HEK293 (cell line): Measurements from ENCODE around the gene MPG.

ENCODE experiments used
- GLI4 ChIP-seq: fragments of 450-650 bp; formaldehyde crosslinking; IDR thresholded peaks from 2 replicates; pipeline ENCODE4 v1.5.1; 2016; ENCODE audit warnings: missing biosample characterization, missing genetic modification characterization
- GLIS2 ChIP-seq: fragments of 450-650 bp; formaldehyde crosslinking; IDR thresholded peaks from 2 replicates; pipeline ENCODE4 v1.5.1; 2016; ENCODE audit warnings: missing biosample characterization, missing genetic modification characterization
- HOXA7 ChIP-seq: sonication (generic); formaldehyde crosslinking; IDR thresholded peaks from 2 replicates; pipeline ENCODE4 v1.8.1; 2022; ENCODE audit warnings: missing genetic modification reagents, borderline replicate concordance
- OVOL3 ChIP-seq: fragments of 450-650 bp; formaldehyde crosslinking; IDR thresholded peaks from 2 replicates; pipeline ENCODE4 v1.5.1; 2016; ENCODE audit warnings: missing biosample characterization, missing genetic modification characterization
- REPIN1 ChIP-seq: fragments of 450-650 bp; formaldehyde crosslinking; IDR thresholded peaks from 2 replicates; pipeline ENCODE4 v1.5.1; 2017; ENCODE audit warnings: missing biosample characterization, missing genetic modification characterization, low read depth
- SP3 ChIP-seq: fragments of 450-650 bp; formaldehyde crosslinking; IDR thresholded peaks from 2 replicates; pipeline ENCODE4 v1.5.1; 2016; ENCODE audit warnings: missing biosample characterization, missing genetic modification characterization
- SP7 ChIP-seq: fragments of 450-650 bp; formaldehyde crosslinking; IDR thresholded peaks from 2 replicates; pipeline ENCODE4 v1.5.1; 2016; ENCODE audit warnings: missing biosample characterization, missing genetic modification characterization
- TCF7L2 ChIP-seq: IDR thresholded peaks from 2 replicates; pipeline ENCODE4 v1.6.1; 2011; ENCODE audit warnings: low read depth, mild to moderate bottlenecking, inconsistent platforms, low read length, moderate library complexity, borderline replicate concordance
- WT1 ChIP-seq: fragments of 450-650 bp; formaldehyde crosslinking; IDR thresholded peaks from 2 replicates; pipeline ENCODE4 v1.5.1; 2016; ENCODE audit warnings: missing biosample characterization, missing genetic modification characterization
- ZNF138 ChIP-seq: fragments of 450-650 bp; formaldehyde crosslinking; IDR thresholded peaks from 2 replicates; pipeline ENCODE4 v1.5.1; 2016; ENCODE audit warnings: missing biosample characterization, missing genetic modification characterization, borderline replicate concordance
- ZNF16 ChIP-seq: fragments of 450-650 bp; formaldehyde crosslinking; IDR thresholded peaks from 2 replicates; pipeline ENCODE4 v1.5.1; 2016; ENCODE audit warnings: low read depth, missing biosample characterization, missing genetic modification characterization
- ZNF274 ChIP-seq, 2 experiments: fragments of 200-500 bp in 1 of 2; fragments of 450-650 bp in 1 of 2; sonication (Bioruptor generic) in 1 of 2; formaldehyde crosslinking in 1 of 2; IDR thresholded peaks; 2 replicates each; pipeline versions ENCODE4 v1.5.1 to v1.6.1; 2014 to 2016; ENCODE audit warnings: borderline replicate concordance in 1 of 2, inconsistent platforms in 1 of 2, low read length in 1 of 2, missing biosample characterization in 1 of 2, missing genetic modification characterization in 1 of 2
- ZNF37A ChIP-seq: fragments of 450-650 bp; IDR thresholded peaks from 2 replicates; pipeline ENCODE4 v1.5.1; 2018; ENCODE audit warnings: missing biosample characterization, missing genetic modification characterization
- ZNF426 ChIP-seq: fragments of 450-650 bp; formaldehyde crosslinking; IDR thresholded peaks from 2 replicates; pipeline ENCODE4 v1.5.1; 2017; ENCODE audit warnings: missing biosample characterization, missing genetic modification characterization, mild to moderate bottlenecking, inconsistent platforms, moderate library complexity
- ZNF514 ChIP-seq: fragments of 450-650 bp; formaldehyde crosslinking; IDR thresholded peaks from 2 replicates; pipeline ENCODE4 v1.5.1; 2016; ENCODE audit warnings: missing biosample characterization, missing genetic modification characterization
- ZNF610 ChIP-seq: fragments of 450-650 bp; formaldehyde crosslinking; IDR thresholded peaks from 2 replicates; pipeline ENCODE4 v1.5.1; 2016; ENCODE audit warnings: missing biosample characterization, missing genetic modification characterization, borderline replicate concordance
- ZNF768 ChIP-seq: fragments of 450-650 bp; formaldehyde crosslinking; IDR thresholded peaks from 2 replicates; pipeline ENCODE4 v1.5.1; 2018; ENCODE audit warnings: missing biosample characterization, mild to moderate bottlenecking, missing genetic modification characterization
- TF ChIP-seq, protein P1 (sequence below): fragments of 450-650 bp; formaldehyde crosslinking; IDR thresholded peaks from 2 replicates; pipeline ENCODE4 v1.5.1; 2016; ENCODE audit warnings: missing biosample characterization, missing genetic modification characterization, borderline replicate concordance
- TF ChIP-seq, protein P2 (sequence below): fragments of 450-650 bp; formaldehyde crosslinking; IDR thresholded peaks from 2 replicates; pipeline ENCODE4 v1.5.1; 2016; ENCODE audit warnings: missing biosample characterization, missing genetic modification characterization
- TF ChIP-seq, protein P3 (sequence below): fragments of 450-650 bp; formaldehyde crosslinking; IDR thresholded peaks from 2 replicates; pipeline ENCODE4 v1.5.1; 2016; ENCODE audit warnings: missing biosample characterization, missing genetic modification characterization
- TF ChIP-seq, protein P4 (sequence below): fragments of 450-650 bp; formaldehyde crosslinking; conservative IDR thresholded peaks from 2 replicates; pipeline ENCODE4 v1.5.1; 2016; ENCODE audit warnings: low read depth, missing biosample characterization, missing genetic modification characterization

The MPG gene

DNA sequence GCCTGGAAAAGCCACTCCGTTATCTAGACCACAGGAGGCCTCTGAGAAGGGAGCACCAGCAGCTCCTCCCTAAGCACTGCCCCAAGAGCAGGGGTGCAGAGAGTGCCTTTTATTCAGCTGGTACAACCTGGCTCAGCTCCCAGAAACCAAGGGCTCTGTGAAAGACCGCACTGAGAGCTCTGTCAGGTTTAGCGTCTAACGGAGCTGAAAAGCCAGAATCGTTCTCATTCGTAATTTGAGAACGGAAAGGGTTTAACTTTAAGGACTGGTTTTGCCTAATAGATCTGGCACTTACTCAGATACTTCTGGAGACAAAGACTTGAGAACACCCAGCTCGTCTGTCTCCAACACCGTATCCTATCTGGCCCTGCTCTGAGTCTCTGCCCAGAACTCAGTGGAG, 13.5 kb downstream of the MPG start (continued):
- no peak for TF ChIP-seq ZNF37A (tag by site-specific recombination)
- TF ChIP-seq OVOL3 (tag by site-specific recombination): no peak
- TF ChIP-seq GLI4 (tag by site-specific recombination): no peak
- TF ChIP-seq HOXA7 (CRISPR knock-in tag): no peak
- no peak for TF ChIP-seq ZNF138
- peak; percentile 56; the same call in 1 of the 2 replicates for TF ChIP-seq SP7 (tag by site-specific recombination)
- TF ChIP-seq ZNF514 (tag by site-specific recombination): no peak
- TF ChIP-seq, protein P1, sequence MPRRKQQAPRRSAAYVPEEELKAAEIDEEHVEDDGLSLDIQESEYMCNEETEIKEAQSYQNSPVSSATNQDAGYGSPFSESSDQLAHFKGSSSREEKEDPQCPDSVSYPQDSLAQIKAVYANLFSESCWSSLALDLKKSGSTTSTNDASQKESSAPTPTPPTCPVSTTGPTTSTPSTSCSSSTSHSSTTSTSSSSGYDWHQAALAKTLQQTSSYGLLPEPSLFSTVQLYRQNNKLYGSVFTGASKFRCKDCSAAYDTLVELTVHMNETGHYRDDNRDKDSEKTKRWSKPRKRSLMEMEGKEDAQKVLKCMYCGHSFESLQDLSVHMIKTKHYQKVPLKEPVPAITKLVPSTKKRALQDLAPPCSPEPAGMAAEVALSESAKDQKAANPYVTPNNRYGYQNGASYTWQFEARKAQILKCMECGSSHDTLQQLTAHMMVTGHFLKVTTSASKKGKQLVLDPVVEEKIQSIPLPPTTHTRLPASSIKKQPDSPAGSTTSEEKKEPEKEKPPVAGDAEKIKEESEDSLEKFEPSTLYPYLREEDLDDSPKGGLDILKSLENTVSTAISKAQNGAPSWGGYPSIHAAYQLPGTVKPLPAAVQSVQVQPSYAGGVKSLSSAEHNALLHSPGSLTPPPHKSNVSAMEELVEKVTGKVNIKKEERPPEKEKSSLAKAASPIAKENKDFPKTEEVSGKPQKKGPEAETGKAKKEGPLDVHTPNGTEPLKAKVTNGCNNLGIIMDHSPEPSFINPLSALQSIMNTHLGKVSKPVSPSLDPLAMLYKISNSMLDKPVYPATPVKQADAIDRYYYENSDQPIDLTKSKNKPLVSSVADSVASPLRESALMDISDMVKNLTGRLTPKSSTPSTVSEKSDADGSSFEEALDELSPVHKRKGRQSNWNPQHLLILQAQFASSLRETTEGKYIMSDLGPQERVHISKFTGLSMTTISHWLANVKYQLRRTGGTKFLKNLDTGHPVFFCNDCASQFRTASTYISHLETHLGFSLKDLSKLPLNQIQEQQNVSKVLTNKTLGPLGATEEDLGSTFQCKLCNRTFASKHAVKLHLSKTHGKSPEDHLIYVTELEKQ (tag by site-specific recombination): no peak
- no peak for TF ChIP-seq ZNF274 (IDR thresholded peaks at IDR 0.05; ENCODE audit: low read length)
- no peak for TF ChIP-seq ZNF274 (tag by site-specific recombination; IDR thresholded peaks at IDR 0.05; ENCODE audit: borderline replicate concordance)
- no peak for TF ChIP-seq ZNF16 (tag by site-specific recombination)
- TF ChIP-seq, protein P2, sequence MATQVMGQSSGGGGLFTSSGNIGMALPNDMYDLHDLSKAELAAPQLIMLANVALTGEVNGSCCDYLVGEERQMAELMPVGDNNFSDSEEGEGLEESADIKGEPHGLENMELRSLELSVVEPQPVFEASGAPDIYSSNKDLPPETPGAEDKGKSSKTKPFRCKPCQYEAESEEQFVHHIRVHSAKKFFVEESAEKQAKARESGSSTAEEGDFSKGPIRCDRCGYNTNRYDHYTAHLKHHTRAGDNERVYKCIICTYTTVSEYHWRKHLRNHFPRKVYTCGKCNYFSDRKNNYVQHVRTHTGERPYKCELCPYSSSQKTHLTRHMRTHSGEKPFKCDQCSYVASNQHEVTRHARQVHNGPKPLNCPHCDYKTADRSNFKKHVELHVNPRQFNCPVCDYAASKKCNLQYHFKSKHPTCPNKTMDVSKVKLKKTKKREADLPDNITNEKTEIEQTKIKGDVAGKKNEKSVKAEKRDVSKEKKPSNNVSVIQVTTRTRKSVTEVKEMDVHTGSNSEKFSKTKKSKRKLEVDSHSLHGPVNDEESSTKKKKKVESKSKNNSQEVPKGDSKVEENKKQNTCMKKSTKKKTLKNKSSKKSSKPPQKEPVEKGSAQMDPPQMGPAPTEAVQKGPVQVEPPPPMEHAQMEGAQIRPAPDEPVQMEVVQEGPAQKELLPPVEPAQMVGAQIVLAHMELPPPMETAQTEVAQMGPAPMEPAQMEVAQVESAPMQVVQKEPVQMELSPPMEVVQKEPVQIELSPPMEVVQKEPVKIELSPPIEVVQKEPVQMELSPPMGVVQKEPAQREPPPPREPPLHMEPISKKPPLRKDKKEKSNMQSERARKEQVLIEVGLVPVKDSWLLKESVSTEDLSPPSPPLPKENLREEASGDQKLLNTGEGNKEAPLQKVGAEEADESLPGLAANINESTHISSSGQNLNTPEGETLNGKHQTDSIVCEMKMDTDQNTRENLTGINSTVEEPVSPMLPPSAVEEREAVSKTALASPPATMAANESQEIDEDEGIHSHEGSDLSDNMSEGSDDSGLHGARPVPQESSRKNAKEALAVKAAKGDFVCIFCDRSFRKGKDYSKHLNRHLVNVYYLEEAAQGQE: no peak
- TF ChIP-seq, protein P3, sequence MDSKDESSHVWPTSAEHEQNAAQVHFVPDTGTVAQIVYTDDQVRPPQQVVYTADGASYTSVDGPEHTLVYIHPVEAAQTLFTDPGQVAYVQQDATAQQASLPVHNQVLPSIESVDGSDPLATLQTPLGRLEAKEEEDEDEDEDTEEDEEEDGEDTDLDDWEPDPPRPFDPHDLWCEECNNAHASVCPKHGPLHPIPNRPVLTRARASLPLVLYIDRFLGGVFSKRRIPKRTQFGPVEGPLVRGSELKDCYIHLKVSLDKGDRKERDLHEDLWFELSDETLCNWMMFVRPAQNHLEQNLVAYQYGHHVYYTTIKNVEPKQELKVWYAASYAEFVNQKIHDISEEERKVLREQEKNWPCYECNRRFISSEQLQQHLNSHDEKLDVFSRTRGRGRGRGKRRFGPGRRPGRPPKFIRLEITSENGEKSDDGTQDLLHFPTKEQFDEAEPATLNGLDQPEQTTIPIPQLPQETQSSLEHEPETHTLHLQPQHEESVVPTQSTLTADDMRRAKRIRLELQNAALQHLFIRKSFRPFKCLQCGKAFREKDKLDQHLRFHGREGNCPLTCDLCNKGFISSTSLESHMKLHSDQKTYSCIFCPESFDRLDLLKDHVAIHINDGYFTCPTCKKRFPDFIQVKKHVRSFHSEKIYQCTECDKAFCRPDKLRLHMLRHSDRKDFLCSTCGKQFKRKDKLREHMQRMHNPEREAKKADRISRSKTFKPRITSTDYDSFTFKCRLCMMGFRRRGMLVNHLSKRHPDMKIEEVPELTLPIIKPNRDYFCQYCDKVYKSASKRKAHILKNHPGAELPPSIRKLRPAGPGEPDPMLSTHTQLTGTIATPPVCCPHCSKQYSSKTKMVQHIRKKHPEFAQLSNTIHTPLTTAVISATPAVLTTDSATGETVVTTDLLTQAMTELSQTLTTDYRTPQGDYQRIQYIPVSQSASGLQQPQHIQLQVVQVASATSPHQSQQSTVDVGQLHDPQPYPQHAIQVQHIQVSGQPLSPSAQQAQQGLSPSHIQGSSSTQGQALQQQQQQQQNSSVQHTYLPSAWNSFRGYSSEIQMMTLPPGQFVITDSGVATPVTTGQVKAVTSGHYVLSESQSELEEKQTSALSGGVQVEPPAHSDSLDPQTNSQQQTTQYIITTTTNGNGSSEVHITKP (tag by site-specific recombination): peak; percentile 57; the same call in 1 of the 2 replicates
- TF ChIP-seq ZNF610 (tag by site-specific recombination): no peak
- peak; percentile 27; the same call in 1 of the 2 replicates for TF ChIP-seq WT1 (tag by site-specific recombination)
- TF ChIP-seq ZNF426: no peak
- TF ChIP-seq, protein P4, sequence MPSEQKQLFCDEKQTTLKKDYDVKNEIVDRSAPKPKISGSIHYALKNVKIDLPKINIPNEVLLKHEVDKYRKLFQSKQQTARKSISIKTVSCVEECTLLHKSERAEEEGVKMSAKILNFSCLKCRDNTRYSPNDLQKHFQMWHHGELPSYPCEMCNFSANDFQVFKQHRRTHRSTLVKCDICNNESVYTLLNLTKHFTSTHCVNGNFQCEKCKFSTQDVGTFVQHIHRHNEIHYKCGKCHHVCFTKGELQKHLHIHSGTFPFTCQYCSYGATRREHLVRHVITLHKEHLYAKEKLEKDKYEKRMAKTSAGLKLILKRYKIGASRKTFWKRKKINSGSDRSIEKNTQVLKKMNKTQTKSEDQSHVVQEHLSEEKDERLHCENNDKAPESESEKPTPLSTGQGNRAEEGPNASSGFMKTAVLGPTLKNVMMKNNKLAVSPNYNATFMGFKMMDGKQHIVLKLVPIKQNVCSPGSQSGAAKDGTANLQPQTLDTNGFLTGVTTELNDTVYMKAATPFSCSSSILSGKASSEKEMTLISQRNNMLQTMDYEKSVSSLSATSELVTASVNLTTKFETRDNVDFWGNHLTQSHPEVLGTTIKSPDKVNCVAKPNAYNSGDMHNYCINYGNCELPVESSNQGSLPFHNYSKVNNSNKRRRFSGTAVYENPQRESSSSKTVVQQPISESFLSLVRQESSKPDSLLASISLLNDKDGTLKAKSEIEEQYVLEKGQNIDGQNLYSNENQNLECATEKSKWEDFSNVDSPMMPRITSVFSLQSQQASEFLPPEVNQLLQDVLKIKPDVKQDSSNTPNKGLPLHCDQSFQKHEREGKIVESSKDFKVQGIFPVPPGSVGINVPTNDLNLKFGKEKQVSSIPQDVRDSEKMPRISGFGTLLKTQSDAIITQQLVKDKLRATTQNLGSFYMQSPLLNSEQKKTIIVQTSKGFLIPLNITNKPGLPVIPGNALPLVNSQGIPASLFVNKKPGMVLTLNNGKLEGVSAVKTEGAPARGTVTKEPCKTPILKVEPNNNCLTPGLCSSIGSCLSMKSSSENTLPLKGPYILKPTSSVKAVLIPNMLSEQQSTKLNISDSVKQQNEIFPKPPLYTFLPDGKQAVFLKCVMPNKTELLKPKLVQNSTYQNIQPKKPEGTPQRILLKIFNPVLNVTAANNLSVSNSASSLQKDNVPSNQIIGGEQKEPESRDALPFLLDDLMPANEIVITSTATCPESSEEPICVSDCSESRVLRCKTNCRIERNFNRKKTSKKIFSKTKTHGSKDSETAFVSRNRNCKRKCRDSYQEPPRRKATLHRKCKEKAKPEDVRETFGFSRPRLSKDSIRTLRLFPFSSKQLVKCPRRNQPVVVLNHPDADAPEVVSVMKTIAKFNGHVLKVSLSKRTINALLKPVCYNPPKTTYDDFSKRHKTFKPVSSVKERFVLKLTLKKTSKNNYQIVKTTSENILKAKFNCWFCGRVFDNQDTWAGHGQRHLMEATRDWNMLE (tag by site-specific recombination): no peak
- no peak for TF ChIP-seq TCF7L2
- TF ChIP-seq SP3: no peak
- TF ChIP-seq ZNF768 (tag by site-specific recombination): no peak
- TF ChIP-seq GLIS2 (tag by site-specific recombination): no peak
- TF ChIP-seq REPIN1 (tag by site-specific recombination): no peak
